Skeletal muscle tissue (tissue), 4 donors: Measurements from ENCODE around the gene GEMIN2. TPM values are rescaled to one million over a fixed set of nuclear protein-coding genes. Genes with fewer than 3 reads are reported as not detected.
"Not testable (repeated sequence)": the region's sequence is repeated elsewhere in the genome, so short reads cannot be mapped to it uniquely, and the experiment has no call there.

Experiments used
- H3K27ac ChIP-seq: one replicate; pipeline ENCODE4 v1.7.0; 2013; ENCODE audit warnings: mild to moderate bottlenecking, low read depth, low read length, inconsistent platforms
- H3K27me3 ChIP-seq, 3 donors: one replicate each; pipeline ENCODE4 v1.7.0; 2013; ENCODE audit warnings: low read length in 3 of 3; ENCODE audit not compliant: control insufficient read depth in 3 of 3, insufficient read depth in 3 of 3
- H3K36me3 ChIP-seq, 3 donors: one replicate each; pipeline ENCODE4 v1.7.0; 2013; ENCODE audit warnings: low read length in 3 of 3; ENCODE audit not compliant: control insufficient read depth in 3 of 3, insufficient read depth in 3 of 3
- H3K4me1 ChIP-seq, 3 donors: one replicate each; pipeline ENCODE4 v1.7.0; 2013; ENCODE audit warnings: low read length in 3 of 3, mild to moderate bottlenecking in 3 of 3; ENCODE audit not compliant: control insufficient read depth in 3 of 3, insufficient read depth in 3 of 3
- H3K4me3 ChIP-seq, 3 donors: one replicate each; pipeline ENCODE4 v1.7.0; 2013; ENCODE audit warnings: low read length in 3 of 3
- H3K9ac ChIP-seq, 3 donors: one replicate each; pipeline ENCODE4 v1.7.0; 2013; ENCODE audit warnings: low read length in 3 of 3, mild to moderate bottlenecking in 3 of 3, moderate library complexity in 2 of 3, low read depth in 1 of 3
- H3K9me3 ChIP-seq, 3 donors: one replicate each; pipeline ENCODE4 v1.7.0; 2013; ENCODE audit warnings: low read length in 3 of 3; ENCODE audit not compliant: control insufficient read depth in 3 of 3
- total RNA-seq: library from RNA; depleted of rRNA; stranded (reverse); fragments of >200 nt; gene quantifications from one replicate; pipeline ENCODE4 v1.2.3, GENCODE V29; 2014
- donor health status: Osteomylitis.

GEMIN2 gene
- total RNA-seq: 29.2 TPM

GRCh38 chr14:39114073-39114838, at the start of gene GEMIN2:
GEMIN2 (plus strand) TSS chr14:39114323; CDS start chr14:39114339, 16 bp downstream.
- peaks cover 0 to 9% (median 8%) of the 10 kb centered on the region in 3 donors for H3K4me1 ChIP-seq
- peak within 1 kb of the TSS; percentile 82 to 87 (median 84) for H3K9ac ChIP-seq
- no peaks in the 10 kb centered on the region for H3K27me3 ChIP-seq
- peak within 1 kb of the TSS; percentile 45 for H3K27ac ChIP-seq
- peak within 1 kb of the TSS; percentile 90 to 94 (median 91) for H3K4me3 ChIP-seq
- no peaks in the 10 kb centered on the region for H3K9me3 ChIP-seq
- peaks cover 7 to 15% (median 7%) of the 10 kb centered on the region in 3 donors for H3K36me3 ChIP-seq

GRCh38 chr14:39069169-39069805, 44.8 kb upstream of the GEMIN2 start:
- not testable (repeated sequence) for H3K9me3 ChIP-seq, H3K4me1 ChIP-seq, H3K9ac ChIP-seq, H3K4me3 ChIP-seq, H3K27me3 ChIP-seq, H3K27ac ChIP-seq
- H3K36me3 ChIP-seq: peaks cover 8 to 29% (median 27%) of the 10 kb centered on the region in 3 donors

GRCh38 chr14:39069923-39070322, 44.2 kb upstream of the GEMIN2 start:
- no peak overlapping the region for H3K9ac ChIP-seq
- no peaks in the 10 kb centered on the region for H3K27me3 ChIP-seq
- H3K4me1 ChIP-seq: no peaks in the 10 kb centered on the region
- H3K4me3 ChIP-seq: no peak overlapping the region
- H3K9me3 ChIP-seq: no peaks in the 10 kb centered on the region
- no peak overlapping the region for H3K27ac ChIP-seq
- H3K36me3 ChIP-seq: peaks cover 3 to 24% (median 21%) of the 10 kb centered on the region in 3 donors

- no peak overlapping the region for H3K9ac ChIP-seq
- no peak overlapping the region for H3K4me3 ChIP-seq
- no peak overlapping the region for H3K27ac ChIP-seq
- no peaks in the 10 kb centered on the region for H3K9me3 ChIP-seq
- H3K36me3 ChIP-seq: peaks cover 3 to 29% (median 25%) of the 10 kb centered on the region in 3 donors
- H3K27me3 ChIP-seq: no peaks in the 10 kb centered on the region
- H3K4me1 ChIP-seq: no peaks in the 10 kb centered on the region
These were observed 43.0 kb upstream of the GEMIN2 start for GRCh38 chr14:39071096-39071495.

- peaks cover 22 to 33% (median 26%) of the 10 kb centered on the region in 3 donors for H3K36me3 ChIP-seq
- H3K27ac ChIP-seq: no peak overlapping the region
- H3K9ac ChIP-seq: no peak overlapping the region
- H3K9me3 ChIP-seq: no peaks in the 10 kb centered on the region
- no peaks in the 10 kb centered on the region for H3K27me3 ChIP-seq
- H3K4me3 ChIP-seq: no peak overlapping the region
- no peaks in the 10 kb centered on the region for H3K4me1 ChIP-seq
These were observed 33.2 kb upstream of the GEMIN2 start for GRCh38 chr14:39080886-39081285.

GRCh38 chr14:39083127-39083526, 31.0 kb upstream of the GEMIN2 start:
- no peaks in the 10 kb centered on the region for H3K27me3 ChIP-seq
- H3K27ac ChIP-seq: no peak overlapping the region
- H3K36me3 ChIP-seq: peaks cover 25 to 45% (median 39%) of the 10 kb centered on the region in 3 donors
- no peaks in the 10 kb centered on the region for H3K9me3 ChIP-seq
- no peak overlapping the region for H3K9ac ChIP-seq
- no peak overlapping the region for H3K4me3 ChIP-seq
- no peaks in the 10 kb centered on the region for H3K4me1 ChIP-seq

GRCh38 chr14:39085933-39086332, 28.2 kb upstream of the GEMIN2 start:
- Histone ChIP-seq H3K9me3 (no peaks in the 10 kb centered on the region), H3K27ac (no peak overlapping the region), H3K9ac (no peak overlapping the region), H3K36me3 (peaks cover 36 to 49% (median 47%) of the 10 kb centered on the region in 3 donors), H3K27me3 (no peaks in the 10 kb centered on the region), H3K4me3 (no peak overlapping the region), H3K4me1 (no peaks in the 10 kb centered on the region)

GRCh38 chr14:39087493-39087892, 26.6 kb upstream of the GEMIN2 start:
- Histone ChIP-seq H3K27me3 (no peaks in the 10 kb centered on the region), H3K9ac (no peak overlapping the region), H3K27ac (no peak overlapping the region), H3K4me3 (no peak overlapping the region), H3K9me3 (no peaks in the 10 kb centered on the region), H3K4me1 (no peaks in the 10 kb centered on the region), H3K36me3 (peaks cover 32 to 56% (median 53%) of the 10 kb centered on the region in 3 donors)

- peaks cover 23 to 52% (median 44%) of the 10 kb centered on the region in 3 donors for H3K36me3 ChIP-seq
These were observed 23.5 kb upstream of the GEMIN2 start for GRCh38 chr14:39090548-39091111.

GRCh38 chr14:39091716-39092115, 22.4 kb upstream of the GEMIN2 start:
- Histone ChIP-seq H3K4me3 (no peak overlapping the region), H3K36me3 (peaks cover 18 to 41% (median 34%) of the 10 kb centered on the region in 3 donors), H3K9ac (no peak overlapping the region), H3K27me3 (no peaks in the 10 kb centered on the region), H3K27ac (no peak overlapping the region), H3K4me1 (no peaks in the 10 kb centered on the region), H3K9me3 (no peaks in the 10 kb centered on the region)

More at GRCh38 chr14:39090548-39091111, 23.5 kb upstream of the GEMIN2 start:
- Histone ChIP-seq H3K4me1 (no peaks in the 10 kb centered on the region), H3K27ac (no peak overlapping the region), H3K9ac (no peak overlapping the region), H3K4me3 (no peak overlapping the region), H3K27me3 (no peaks in the 10 kb centered on the region), H3K9me3 (no peaks in the 10 kb centered on the region)
